GM19328 (cell line): ENCODE data around the gene TOM1L2.
"Not testable (repeated sequence)": the region's sequence is repeated elsewhere in the genome, so short reads cannot be mapped to it uniquely, and the experiment has no call there.

ENCODE experiments used
- ATAC-seq: cut with Tn5 transposase; IDR thresholded peaks from one replicate; pipeline ENCODE4 v1.9.1; 2021; ENCODE audit warnings: mild to moderate bottlenecking, moderate library complexity; ENCODE audit not compliant: unreplicated experiment

Gene TOM1L2

DNA sequence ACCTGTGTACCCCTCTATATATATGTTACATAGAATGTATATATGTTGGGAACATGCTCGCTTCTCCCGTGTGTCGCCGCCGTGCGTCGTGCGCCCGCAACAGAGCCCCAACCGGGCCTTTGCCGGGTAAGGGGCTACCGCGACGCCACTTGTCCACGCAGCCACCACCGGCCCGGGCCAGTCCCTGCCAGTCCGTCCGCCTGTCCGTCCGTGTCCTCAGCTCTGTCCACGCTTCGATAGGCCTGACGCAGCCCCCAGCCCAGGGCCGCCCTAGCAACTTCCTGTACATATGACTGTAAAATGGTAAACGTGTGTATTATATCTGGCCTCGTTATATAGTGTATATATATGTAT, 161.3 kb downstream of the TOM1L2 start:
- no peak for ATAC-seq

GRCh38 chr17:17810084-17810894, 161.9 kb downstream of the TOM1L2 start:
- ATAC-seq: no peak

DNA sequence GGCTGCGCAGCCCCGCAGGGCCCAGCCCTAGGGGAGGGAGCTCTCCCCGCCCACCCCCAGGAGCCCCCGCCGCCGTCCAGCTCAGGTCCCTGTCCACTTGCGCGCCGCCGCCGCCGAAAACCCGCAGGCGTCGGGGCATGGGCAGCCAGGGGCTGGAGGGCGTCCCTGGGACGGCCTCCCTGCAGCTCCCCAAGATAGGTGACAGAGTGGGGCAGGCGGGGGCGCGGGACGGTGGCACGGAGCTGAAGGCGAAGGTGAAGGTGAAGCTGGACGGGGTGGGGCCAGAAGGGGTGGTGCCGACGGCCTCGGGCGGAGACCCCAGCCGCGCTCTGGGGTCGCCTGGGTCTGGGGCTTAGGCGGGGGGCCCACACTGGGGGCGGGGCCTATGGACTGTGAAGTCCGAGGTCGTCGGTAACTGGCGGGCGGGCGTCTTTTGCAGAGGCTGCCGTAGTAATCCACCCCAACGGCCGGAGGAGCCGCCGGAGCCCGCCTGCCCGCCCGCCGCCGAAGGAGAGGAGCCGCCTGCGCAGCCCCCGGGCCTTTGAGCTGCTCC, 162.6 kb downstream of the TOM1L2 start:
- no peak for ATAC-seq

DNA sequence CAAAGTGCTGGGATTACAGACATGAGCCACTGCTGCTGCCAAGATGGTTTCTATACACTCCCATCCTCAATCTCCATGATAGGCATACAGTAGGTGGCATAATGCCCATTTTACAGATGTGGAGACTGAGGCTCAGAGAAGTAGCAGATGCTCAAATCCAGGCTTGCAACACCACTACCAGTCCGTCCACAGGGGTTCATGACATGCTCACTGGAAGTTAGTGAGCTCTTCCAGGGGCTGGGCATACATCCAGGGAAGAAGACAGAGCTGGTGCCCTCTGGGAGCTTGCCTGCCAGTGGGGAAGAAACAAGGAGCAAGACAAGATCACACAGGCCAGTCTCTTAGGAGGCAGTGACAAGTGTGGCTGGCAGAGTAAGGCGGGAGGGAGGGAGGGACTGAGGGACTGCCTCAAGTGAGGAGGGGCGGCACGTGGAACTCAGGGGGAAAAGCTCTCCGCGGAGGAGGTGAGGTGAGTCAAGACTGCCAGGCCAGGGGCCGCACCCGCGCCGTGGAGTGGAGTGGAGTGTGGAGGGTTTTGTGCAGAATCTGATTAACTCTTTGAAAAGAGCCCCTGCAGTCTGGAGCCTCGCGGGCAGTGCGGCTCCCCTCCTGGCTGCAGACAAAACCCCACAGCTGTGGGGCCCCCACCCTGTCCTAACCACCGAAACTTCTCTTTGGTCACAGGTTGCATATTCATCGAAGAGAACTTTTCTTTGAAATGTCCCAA, 163.3 kb downstream of the TOM1L2 start:
- ATAC-seq: no peak

GRCh38 chr17:17808200-17808599, 164.0 kb downstream of the TOM1L2 start:
- not testable (repeated sequence) for ATAC-seq

DNA sequence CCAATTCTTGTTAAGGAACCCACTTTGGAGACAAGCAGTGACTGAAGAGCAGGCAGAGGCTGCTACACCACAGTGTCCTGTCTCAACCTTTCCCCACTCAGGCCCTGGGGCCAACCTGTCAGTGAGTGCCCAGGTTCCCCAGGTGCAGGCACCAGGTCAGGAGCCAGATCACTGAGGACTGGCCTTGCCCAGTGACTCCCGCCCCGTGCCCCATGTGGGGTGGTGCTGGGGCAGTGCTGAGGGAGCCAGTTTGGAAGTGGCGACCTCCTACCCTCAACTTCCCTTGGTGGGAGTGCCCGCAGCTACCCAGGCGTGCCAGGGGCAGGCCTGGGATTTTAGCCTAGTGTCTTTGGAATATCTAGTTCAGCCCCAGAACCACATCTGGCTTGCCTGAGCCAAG, 164.8 kb downstream of the TOM1L2 start:
- ATAC-seq: no peak

DNA sequence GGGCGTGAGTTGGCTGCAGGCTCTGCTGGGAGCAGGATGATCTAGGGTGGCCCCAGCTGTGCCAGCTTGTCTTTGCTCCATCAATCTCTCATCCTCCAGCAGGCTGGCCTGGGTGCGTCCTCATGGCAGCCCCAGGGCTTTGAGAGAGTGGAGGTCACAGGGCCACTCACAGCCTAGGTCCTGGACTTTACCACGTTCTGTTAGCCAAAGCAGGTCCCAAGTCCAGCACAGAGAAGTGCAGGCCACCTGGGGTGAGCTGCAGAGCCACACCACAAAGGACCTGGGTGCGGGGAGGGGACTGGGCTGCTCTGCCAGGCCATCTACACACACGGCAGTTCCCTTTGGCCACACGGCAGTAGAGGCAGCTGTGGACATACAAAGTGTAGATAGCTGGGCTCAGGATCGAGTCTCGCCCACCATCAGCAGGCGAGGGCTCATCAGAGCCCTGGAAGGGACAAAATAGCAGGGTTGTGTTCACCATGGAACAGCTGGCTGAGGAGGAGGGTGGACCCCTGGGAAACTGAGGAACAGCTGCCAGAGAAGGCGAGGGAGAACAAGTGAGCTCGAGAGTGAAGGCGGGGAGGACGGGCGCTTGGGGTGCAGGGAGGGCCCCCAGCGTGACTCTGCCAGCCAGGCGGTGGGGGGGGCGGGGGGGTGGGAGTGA, 165.5 kb downstream of the TOM1L2 start:
- no peak for ATAC-seq

DNA sequence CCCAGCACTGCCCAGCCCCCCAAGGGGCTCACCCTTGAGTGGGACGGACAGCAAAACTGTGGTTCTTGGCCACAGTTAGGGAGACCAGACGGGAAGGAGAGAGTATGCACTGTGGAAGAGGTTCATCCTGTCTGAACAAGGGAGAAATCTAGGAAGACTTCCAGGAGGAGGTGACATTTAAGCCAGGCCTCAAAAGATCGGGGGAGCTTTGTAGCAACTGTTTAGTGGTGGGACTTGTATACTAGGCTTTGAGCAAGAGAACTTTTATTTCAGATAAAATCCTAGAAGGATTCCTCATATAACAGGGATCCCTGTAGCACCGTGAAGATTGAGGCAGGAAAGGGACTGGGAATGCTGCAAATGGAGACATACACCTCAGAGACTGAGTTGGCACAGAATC, 166.2 kb downstream of the TOM1L2 start:
- no peak for ATAC-seq

DNA sequence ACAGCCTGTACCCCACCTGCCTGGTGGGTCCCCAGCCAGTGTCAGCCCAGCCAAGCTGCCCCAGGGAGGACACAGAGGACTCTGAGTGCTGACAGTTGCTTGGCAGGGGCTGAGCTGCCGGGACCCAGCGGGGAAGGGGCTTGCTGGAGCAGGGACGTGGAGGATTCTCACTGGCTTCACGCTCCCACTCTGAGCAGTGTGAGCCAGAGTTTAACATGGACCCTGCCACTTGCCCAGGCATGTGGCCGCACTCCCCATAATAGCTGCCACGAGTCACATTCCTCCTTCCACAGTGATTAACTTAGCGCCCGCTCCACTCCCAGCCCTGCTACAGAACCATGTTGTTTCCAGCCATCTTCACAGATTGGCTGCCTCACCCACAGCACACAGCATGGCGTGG, 166.6 kb downstream of the TOM1L2 start:
- no peak for ATAC-seq

GRCh38 chr17:17804007-17804406, 168.2 kb downstream of the TOM1L2 start:
- no peak for ATAC-seq

- no peak for ATAC-seq
Observed at GRCh38 chr17:17801800-17802481, 170.3 kb downstream of the TOM1L2 start.

GRCh38 chr17:17800504-17801021, 171.6 kb downstream of the TOM1L2 start:
- ATAC-seq: no peak

DNA sequence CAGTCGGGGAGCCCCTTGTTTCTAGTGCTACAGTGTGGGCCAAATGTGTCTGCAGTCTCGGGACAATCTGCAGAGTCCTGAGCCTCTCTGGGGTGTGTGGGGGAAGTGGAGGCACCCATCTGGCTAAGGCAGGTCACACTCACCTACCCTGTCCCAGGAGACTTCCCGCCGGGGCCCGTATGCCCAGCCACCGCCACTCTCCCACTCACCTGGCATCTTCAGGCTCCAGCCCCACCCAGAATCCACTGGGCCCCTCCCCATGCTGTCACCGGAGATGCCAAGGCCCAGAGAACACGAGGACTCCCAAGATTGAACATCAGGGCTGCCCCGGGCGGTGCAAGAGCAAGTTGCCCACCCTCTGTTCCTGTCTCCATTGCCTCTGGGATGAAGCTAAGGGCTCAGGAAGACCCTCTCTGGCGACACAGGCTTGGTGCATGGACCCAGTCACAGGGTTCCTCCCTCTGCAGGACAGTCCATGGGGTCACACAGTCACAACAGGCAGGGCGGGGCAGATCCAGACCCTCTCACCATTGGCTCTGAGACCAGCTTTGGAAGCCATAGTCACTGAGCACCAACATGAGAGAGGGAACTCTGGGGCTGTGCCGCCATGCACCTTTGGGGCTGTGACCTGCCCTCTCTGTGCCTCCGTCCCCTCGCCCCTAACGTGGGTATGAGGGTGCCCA, 173.5 kb downstream of the TOM1L2 start:
- ATAC-seq: no peak

- no peak for ATAC-seq
Observed at GRCh38 chr17:17798010-17798556, 174.1 kb downstream of the TOM1L2 start.

DNA sequence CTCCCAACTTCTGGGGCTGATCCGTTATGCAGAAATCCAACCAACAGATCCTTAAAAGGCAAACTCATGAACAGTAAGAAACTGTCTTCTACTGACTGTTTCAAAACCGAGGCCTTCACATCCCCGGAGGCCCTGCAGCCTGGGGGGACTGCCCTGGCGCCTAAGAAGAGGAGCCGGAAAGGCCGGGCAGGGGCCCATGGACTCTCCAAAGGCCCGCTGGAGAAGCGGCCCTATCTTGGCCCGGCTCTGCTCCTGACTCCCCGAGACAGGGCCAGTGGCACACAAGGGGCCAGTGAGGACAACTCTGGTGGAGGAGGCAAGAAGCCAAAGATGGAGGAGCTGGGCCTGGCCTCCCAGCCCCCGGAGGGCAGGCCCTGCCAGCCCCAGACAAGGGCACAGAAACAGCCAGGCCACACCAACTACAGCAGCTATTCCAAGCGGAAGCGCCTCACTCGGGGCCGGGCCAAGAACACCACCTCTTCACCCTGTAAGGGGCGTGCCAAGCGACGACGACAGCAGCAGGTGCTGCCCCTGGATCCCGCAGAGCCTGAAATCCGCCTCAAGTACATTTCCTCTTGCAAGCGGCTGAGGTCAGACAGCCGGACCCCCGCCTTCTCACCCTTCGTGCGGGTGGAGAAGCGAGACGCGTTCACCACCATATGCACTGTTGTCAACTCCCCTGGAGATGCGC, 174.9 kb downstream of the TOM1L2 start:
- no peak for ATAC-seq

- ATAC-seq: no peak
Observed at GRCh38 chr17:17796787-17797061, 175.5 kb downstream of the TOM1L2 start.

DNA sequence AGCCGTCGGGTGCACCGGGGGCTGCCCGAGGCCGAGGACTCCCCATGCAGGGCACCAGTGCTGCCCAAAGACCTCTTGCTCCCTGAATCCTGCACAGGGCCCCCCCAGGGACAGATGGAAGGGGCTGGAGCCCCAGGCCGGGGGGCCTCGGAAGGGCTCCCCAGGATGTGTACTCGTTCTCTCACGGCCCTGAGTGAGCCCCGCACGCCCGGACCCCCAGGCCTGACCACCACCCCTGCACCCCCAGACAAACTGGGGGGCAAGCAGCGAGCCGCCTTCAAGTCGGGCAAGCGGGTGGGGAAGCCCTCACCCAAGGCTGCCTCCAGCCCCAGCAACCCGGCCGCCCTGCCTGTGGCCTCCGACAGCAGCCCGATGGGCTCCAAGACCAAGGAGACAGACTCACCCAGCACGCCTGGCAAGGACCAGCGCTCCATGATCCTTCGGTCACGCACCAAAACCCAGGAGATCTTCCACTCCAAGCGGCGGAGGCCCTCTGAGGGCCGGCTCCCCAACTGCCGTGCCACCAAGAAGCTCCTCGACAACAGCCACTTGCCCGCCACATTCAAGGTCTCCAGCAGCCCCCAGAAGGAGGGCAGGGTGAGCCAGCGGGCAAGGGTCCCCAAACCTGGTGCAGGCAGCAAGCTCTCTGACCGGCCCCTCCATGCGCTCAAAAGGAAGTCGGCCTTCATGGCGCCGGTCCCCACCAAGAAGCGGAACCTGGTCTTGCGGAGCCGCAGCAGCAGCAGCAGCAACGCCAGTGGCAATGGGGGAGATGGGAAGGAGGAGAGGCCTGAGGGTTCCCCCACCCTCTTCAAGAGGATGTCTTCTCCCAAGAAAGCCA, 176.0 kb downstream of the TOM1L2 start:
- no peak for ATAC-seq

DNA sequence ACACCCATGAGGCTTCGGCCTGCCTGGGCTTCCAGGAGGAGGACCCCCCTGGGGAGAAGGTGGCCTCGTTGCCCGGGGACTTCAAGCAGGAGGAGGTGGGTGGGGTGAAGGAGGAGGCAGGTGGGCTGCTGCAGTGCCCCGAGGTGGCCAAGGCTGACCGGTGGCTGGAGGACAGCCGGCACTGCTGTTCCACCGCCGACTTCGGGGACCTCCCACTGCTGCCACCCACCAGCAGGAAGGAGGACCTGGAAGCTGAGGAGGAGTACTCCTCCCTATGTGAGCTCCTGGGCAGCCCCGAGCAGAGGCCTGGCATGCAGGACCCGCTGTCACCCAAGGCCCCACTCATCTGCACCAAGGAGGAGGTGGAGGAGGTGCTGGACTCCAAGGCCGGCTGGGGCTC, 176.9 kb downstream of the TOM1L2 start:
- no peak for ATAC-seq

DNA sequence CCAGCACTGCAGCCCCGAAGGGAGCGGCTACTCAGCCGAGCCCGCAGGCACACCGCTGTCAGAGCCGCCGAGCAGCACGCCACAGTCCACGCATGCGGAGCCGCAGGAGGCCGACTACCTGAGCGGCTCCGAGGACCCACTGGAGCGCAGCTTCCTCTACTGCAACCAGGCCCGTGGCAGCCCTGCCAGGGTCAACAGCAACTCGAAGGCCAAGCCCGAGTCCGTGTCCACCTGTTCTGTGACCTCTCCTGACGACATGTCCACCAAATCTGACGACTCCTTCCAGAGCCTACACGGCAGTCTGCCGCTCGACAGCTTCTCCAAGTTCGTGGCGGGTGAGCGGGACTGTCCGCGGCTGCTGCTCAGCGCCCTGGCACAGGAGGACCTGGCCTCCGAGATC, 177.8 kb downstream of the TOM1L2 start:
- no peak for ATAC-seq
